OCI-LY7 (cell line): ENCODE results near the gene KIF22. TPM values are rescaled to one million over a fixed set of nuclear protein-coding genes. Genes with fewer than 3 reads are reported as not detected.
"Not testable (repeated sequence)": the region's sequence is repeated elsewhere in the genome, so short reads cannot be mapped to it uniquely, and the experiment has no call there.

Experiments
- BruUV-seq: library from RNA; stranded (reverse); fragments of 400-500 nt; replicated peaks from 2 replicates; lab custom pipeline; 2021; lab: Mats Ljungman, UMichigan
- CTCF ChIA-PET: fragments of 300-600 bp; sonication (Branson Sonifier 250); formaldehyde crosslinking; loops from one replicate; lab custom pipeline; 2022; ENCODE audit warnings: antibody characterized with exemption; ENCODE audit not compliant: unreplicated experiment; lab: Charles Lee
- POLR2A ChIA-PET: fragments of 300-600 bp; sonication (Branson Sonifier 250); formaldehyde crosslinking; loops from one replicate; lab custom pipeline; 2022; ENCODE audit warnings: antibody characterized with exemption; lab: Charles Lee
- DNase-seq: peaks from one replicate; pipeline ENCODE4 v3.0.0-alpha.2; 2015; ENCODE audit warnings: low spot score
- H2AFZ ChIP-seq: fragments of 200-600 bp; sonication (generic), shearing (Covaris generic); 2 replicates; pipeline ENCODE4 v1.6.1; 2014; ENCODE audit warnings: mild to moderate bottlenecking, antibody characterized with exemption, low read length, moderate library complexity
- H3K27ac ChIP-seq: fragments of 200-600 bp; sonication (generic); 2 replicates; pipeline ENCODE4 v1.5.1; 2014; ENCODE audit warnings: mixed run types, low read depth, mild to moderate bottlenecking, moderate library complexity, low read length, inconsistent platforms; ENCODE audit not compliant: poor library complexity, severe bottlenecking
- H3K36me3 ChIP-seq: fragments of 200-600 bp; sonication (generic); 2 replicates; pipeline ENCODE4 v1.6.1; 2014; ENCODE audit warnings: mild to moderate bottlenecking, antibody characterized with exemption, low read length, moderate library complexity, mixed read lengths; ENCODE audit not compliant: insufficient read depth
- H3K4me1 ChIP-seq: fragments of 200-600 bp; sonication (generic); 2 replicates; pipeline ENCODE4 v1.5.1; 2014; ENCODE audit warnings: mild to moderate bottlenecking, low read length; ENCODE audit not compliant: insufficient read depth, poor library complexity, severe bottlenecking
- H3K4me2 ChIP-seq: fragments of 200-600 bp; sonication (generic); 2 replicates; pipeline ENCODE4 v1.6.1; 2014; ENCODE audit warnings: mild to moderate bottlenecking, low read length
- H3K4me3 ChIP-seq: fragments of 200-600 bp; sonication (generic); 2 replicates; pipeline ENCODE4 v1.5.1; 2014; ENCODE audit warnings: mild to moderate bottlenecking, low read depth, low read length; ENCODE audit not compliant: poor library complexity, severe bottlenecking
- H3K79me2 ChIP-seq: fragments of 200-600 bp; sonication (generic); 2 replicates; pipeline ENCODE4 v1.6.1; 2016; ENCODE audit warnings: low read depth, mild to moderate bottlenecking, low read length, moderate library complexity, mixed read lengths; ENCODE audit not compliant: insufficient read depth
- H3K9me2 ChIP-seq: fragments of 200-600 bp; sonication (generic); 2 replicates; pipeline ENCODE4 v1.6.1; 2016; ENCODE audit warnings: mild to moderate bottlenecking, low read length, mixed read lengths; ENCODE audit not compliant: insufficient read depth
- H3K9me3 ChIP-seq: fragments of 200-600 bp; sonication (generic); 2 replicates; pipeline ENCODE4 v1.6.1; 2014; ENCODE audit warnings: mild to moderate bottlenecking, mixed run types, low read length, mixed read lengths
- H4K20me1 ChIP-seq: fragments of 200-600 bp; sonication (generic); 2 replicates; pipeline ENCODE4 v1.6.1; 2014; ENCODE audit warnings: mild to moderate bottlenecking, antibody characterized with exemption, low read length, moderate library complexity, mixed read lengths; ENCODE audit not compliant: insufficient read depth
- CTCF ChIP-seq: fragments of 200-600 bp; sonication (generic); conservative IDR thresholded peaks from 2 replicates; pipeline ENCODE4 v1.5.1; 2014; ENCODE audit warnings: mild to moderate bottlenecking, antibody characterized with exemption, low read length, moderate library complexity, mixed read lengths
- EZH2phosphoT487 ChIP-seq: fragments of 200-600 bp; sonication (generic); IDR thresholded peaks from 2 replicates; pipeline ENCODE4 v1.6.1; 2018; ENCODE audit warnings: low read depth, borderline replicate concordance, mild to moderate bottlenecking, mixed run types, antibody characterized with exemption, low read length, moderate library complexity, mixed read lengths
- intact Hi-C: fragments of 100-400 bp; cut with micrococcal nuclease; formaldehyde crosslinking; loops from one replicate; pipeline ENCODE4 v1.10.0; 2022; ENCODE audit not compliant: unreplicated experiment
- total RNA-seq, 2 experiments: library from RNA; depleted of rRNA in 1 of 2; stranded (reverse); fragments of >200 nt in 1 of 2; shearing (Covaris generic) in 1 of 2; gene quantifications; 2 replicates each; pipeline ENCODE4 v1.2.3, GENCODE V29; 2014 to 2022

The KIF22 gene
- total RNA-seq, 2 experiments from 2014 or later: 232 to 339 TPM

DNA sequence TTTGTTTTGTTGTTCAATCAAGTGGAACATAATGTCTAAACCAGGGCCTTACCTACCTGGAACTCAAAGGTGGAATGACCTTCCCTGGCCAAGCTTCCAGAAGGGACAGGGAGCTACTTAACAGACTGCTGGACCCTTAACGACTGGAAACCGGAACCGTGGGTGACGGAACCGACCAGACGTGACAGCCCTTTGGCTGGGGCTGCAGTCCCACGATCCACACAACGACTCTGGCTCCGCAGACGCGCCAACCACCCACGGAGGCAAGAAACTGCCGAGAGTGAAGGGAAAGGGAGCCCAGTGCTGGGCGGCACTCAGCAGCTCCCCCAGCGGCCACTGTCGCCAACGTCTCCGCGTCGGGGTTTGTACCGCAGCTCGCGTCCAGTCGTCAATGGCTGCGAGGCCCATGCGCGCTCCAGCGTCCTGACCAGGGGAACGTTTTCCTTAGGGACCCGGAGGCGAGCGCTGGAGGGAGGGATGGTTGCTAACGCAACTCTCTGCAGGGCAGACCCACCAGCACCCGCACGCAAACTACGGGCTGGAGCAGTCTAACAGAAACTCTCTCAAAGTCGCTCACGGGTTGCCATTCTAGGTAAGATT, 5.5 kb upstream of the KIF22 start:
- no peaks in the 10 kb centered on the region for H3K9me3 ChIP-seq
- ChIA-PET CTCF (interaction anchor here (0.6 kb wide), 2 partner anchors 11 to 31 kb away, joined by 3 read pairs; no protein-coding TSS in a partner anchor), POLR2A (no interaction called here)
- intact Hi-C loops: no loop called here
- H4K20me1 ChIP-seq: no peaks in the 10 kb centered on the region
- H3K79me2 ChIP-seq: no peaks in the 10 kb centered on the region
- peak overlapping the region; percentile 21; the same call in 1 of the 2 replicates for H3K4me2 ChIP-seq
- H3K27ac ChIP-seq: no peak overlapping the region
- no peak overlapping the region; the same call in 1 of the 2 replicates for H2AFZ ChIP-seq
- TF ChIP-seq EZH2phosphoT487: no peak
- peak; percentile 75 for TF ChIP-seq CTCF
- BruUV-seq: no TSS peak
- DNase-seq: peak; percentile 14
- no peaks in the 10 kb centered on the region for H3K36me3 ChIP-seq
- no peaks in the 10 kb centered on the region for H3K9me2 ChIP-seq
- no peak overlapping the region for H3K4me3 ChIP-seq
- H3K4me1 ChIP-seq: peaks cover 6% of the 10 kb centered on the region

GRCh38 chr16:29787155-29787554, 3.4 kb upstream of the KIF22 start:
- CTCF ChIA-PET, H2AFZ ChIP-seq, intact Hi-C loops, H3K4me3 ChIP-seq, POLR2A ChIA-PET, H3K4me2 ChIP-seq, BruUV-seq, DNase-seq, H4K20me1 ChIP-seq, H3K9me3 ChIP-seq, H3K9me2 ChIP-seq, H3K27ac ChIP-seq: not testable (repeated sequence)
- Histone ChIP-seq H3K36me3 (peaks cover 13% of the 10 kb centered on the region; the same call in 1 of the 2 replicates), H3K4me1 (peaks cover 11% of the 10 kb centered on the region), H3K79me2 (peaks cover 16% of the 10 kb centered on the region)

- Histone ChIP-seq H3K79me2 (peaks cover 43% of the 10 kb centered on the region), H3K9me3 (no peaks in the 10 kb centered on the region), H3K4me3 (peak overlapping the region; percentile 79), H3K4me2 (peak overlapping the region; percentile 90), H2AFZ (peak overlapping the region; percentile 92), H3K9me2 (no peaks in the 10 kb centered on the region), H4K20me1 (peaks cover 10% of the 10 kb centered on the region), H3K27ac (peak overlapping the region; percentile 72), H3K4me1 (peaks cover 32% of the 10 kb centered on the region), H3K36me3 (peaks cover 39% of the 10 kb centered on the region)
- no peak for TF ChIP-seq EZH2phosphoT487
- no peak for TF ChIP-seq CTCF
- POLR2A ChIA-PET: interaction anchor here (0.7 to 3.3 kb wide), 9 partner anchors 14 to 206 kb away, joined by 3 to 19 read pairs (median 4); partner anchors contain the start of genes HIRIP3, INO80E and MVP
- intact Hi-C loops: loop anchor here (1.0 kb wide), 3 partner anchors 16 to 89 kb away; partner anchors contain the start of gene PAGR1
- DNase-seq: peak; percentile 47
- CTCF ChIA-PET: interaction anchor here (0.5 to 1.3 kb wide), 4 partner anchors 26 to 242 kb away, joined by 3 to 5 read pairs (median 4); partner anchors contain the start of genes PAGR1 and TLCD3B
- no TSS peak for BruUV-seq
These were observed 772 bp upstream of the KIF22 start for GRCh38 chr16:29789775-29790182.
